ENCODE measurements around the gene ATXN7L2. TPM values are rescaled to one million over a fixed set of nuclear protein-coding genes. Genes with fewer than 3 reads are reported as not detected.

Gene ATXN7L2
- total and polyA plus RNA-seq, 2 of the 8 experiments (the other 6 are each of a cell fraction or from before 2014, with no cell fraction given): 8.1 to 9.3 TPM

- Histone ChIP-seq H3K27ac (ENCODE audit: low read depth, low read length) (no peak overlapping the region), H3K36me3 (ENCODE audit: control insufficient read depth in 2 of 4, insufficient read depth in 4 of 4, low read length in 3 of 4) (peaks cover 0 to 2% (median 0%) of the 10 kb centered on the region in 4 experiments; a peak in 2 of 8 replicates), H3K79me1 (ENCODE audit: low read depth, low read length) (no peaks in the 10 kb centered on the region), H4K20me1 (replicated peaks in 1 of 2; ENCODE audit: control insufficient read depth in 1 of 2, insufficient read depth in 2 of 2, low read length in 2 of 2) (peaks cover 2% of the 10 kb centered on the region in 2 experiments), H3K14ac (ENCODE audit: insufficient read length) (no peak overlapping the region), H3K79me2 (ENCODE audit: control insufficient read depth in 1 of 2, insufficient read depth in 2 of 2, low read length in 2 of 2) (no peaks in the 10 kb centered on the region), H3K18ac (ENCODE audit: extremely low read depth, low read length) (no peak overlapping the region), H3K56ac (replicated peaks; ENCODE audit: insufficient read length, low read depth, low read length) (no peak overlapping the region), H2BK20ac (ENCODE audit: low read length) (no peak overlapping the region), H2BK120ac (replicated peaks; ENCODE audit: low read depth, low read length) (no peak overlapping the region), H3K9me3 (ENCODE audit: insufficient read depth in 2 of 2, low read depth in 1 of 2, low read length in 1 of 2) (no peaks in the 10 kb centered on the region), H3K4ac (replicated peaks; ENCODE audit: insufficient read length, low read depth, low read length) (no peak overlapping the region), H2BK12ac (ENCODE audit: low read depth, low read length) (no peak overlapping the region), H3K4me1 (replicated peaks in 1 of 4; ENCODE audit: control insufficient read depth in 3 of 4, insufficient read depth in 4 of 4, low read length in 3 of 4) (peaks cover 0 to 11% (median 5%) of the 10 kb centered on the region in 4 experiments; a peak in 5 of 7 replicates), H4K91ac (replicated peaks; ENCODE audit: insufficient read length, low read length) (no peak overlapping the region), H3K4me2 (ENCODE audit: insufficient read depth in 1 of 2, low read depth in 2 of 2, low read length in 2 of 2) (no peak overlapping the region), H3K4me3 (ENCODE audit: extremely low read depth in 1 of 4, insufficient read depth in 2 of 4, low read depth in 3 of 4, low read length in 4 of 4) (no peak overlapping the region), H3K9ac (replicated peaks in 1 of 4; ENCODE audit: extremely low read depth in 1 of 4, low read depth in 3 of 4, low read length in 3 of 4) (no peak overlapping the region), H3K23me2 (ENCODE audit: low read depth, low read length) (no peaks in the 10 kb centered on the region), H2BK15ac (ENCODE audit: low read length) (no peak overlapping the region), H3K23ac (ENCODE audit: insufficient read length) (no peak overlapping the region), H4K5ac (ENCODE audit: insufficient read length, low read depth, low read length) (no peak overlapping the region), H2AFZ (ENCODE audit: low read length) (no peak overlapping the region), H3K27me3 (replicated peaks in 1 of 4; ENCODE audit: control insufficient read depth in 3 of 4, extremely low read depth in 1 of 4, insufficient read depth in 3 of 4, low read length in 3 of 4) (no peaks in the 10 kb centered on the region; a peak in 1 of 7 replicates), H2AK5ac (ENCODE audit: low read depth, low read length) (no peak overlapping the region), H4K8ac (ENCODE audit: extremely low read depth, insufficient read depth, low read length) (no peak overlapping the region), H2BK5ac (ENCODE audit: low read depth, low read length) (no peak overlapping the region)
- CTCF ChIA-PET (ENCODE audit: partially characterized antibody): interaction anchor here (1.0 to 43.7 kb wide), 4 partner anchors 6 to 195 kb away, joined by 3 to 1755 read pairs (median 666); partner anchors contain the start of genes AMIGO1, ATXN7L2, CYB561D1 and GPR61
- FAIRE-seq: no peak
- POLR2A ChIA-PET (ENCODE audit: partially characterized antibody): interaction anchor here (2.1 kb wide), 1 partner anchor 7 kb away, joined by 7 read pairs; the partner anchor contains the start of gene AMIGO1
- TF ChIP-seq GTF2F1 (IDR thresholded peaks at IDR 0.05; ENCODE audit: borderline replicate concordance, low read depth, low read length): no peak
- TF ChIP-seq FOSL1 (IDR thresholded peaks at IDR 0.05; ENCODE audit: insufficient read depth, low read depth, low read length): no peak
- no peak for DNase-seq (ENCODE audit: low read depth in 1 of 2, low spot score in 2 of 2)
- WGBS, 2 experiments (ENCODE audit: extremely low coverage in 1 of 2, insufficient coverage in 1 of 2, insufficient read length in 1 of 2, insufficient replicate concordance in 2 of 2, low coverage in 1 of 2, low lambda C conversion rate in 2 of 2, missing lambda C conversion rate in 1 of 2): 79% methylated on average over 3 of the region's 3 CpGs; no CpG with 5 or more reads in 1 of the 2 experiments
These were observed 18.7 kb downstream of the ATXN7L2 start for GRCh38 chr1:109502364-109502851.
